ENCODE measurements around the gene VTN.

GRCh38 chr17:28339431-28339830 lies 30.7 kb downstream of the VTN start:
- TF ChIP-seq TAF1 (IDR thresholded peaks at IDR 0.05; ENCODE audit: borderline replicate concordance, low read depth, low read length) (no peak), POLR2AphosphoS5 (IDR thresholded peaks at IDR 0.05; ENCODE audit: low read depth, low read length) (no peak)
